ENCODE measurements around the gene WFDC1.

DNA sequence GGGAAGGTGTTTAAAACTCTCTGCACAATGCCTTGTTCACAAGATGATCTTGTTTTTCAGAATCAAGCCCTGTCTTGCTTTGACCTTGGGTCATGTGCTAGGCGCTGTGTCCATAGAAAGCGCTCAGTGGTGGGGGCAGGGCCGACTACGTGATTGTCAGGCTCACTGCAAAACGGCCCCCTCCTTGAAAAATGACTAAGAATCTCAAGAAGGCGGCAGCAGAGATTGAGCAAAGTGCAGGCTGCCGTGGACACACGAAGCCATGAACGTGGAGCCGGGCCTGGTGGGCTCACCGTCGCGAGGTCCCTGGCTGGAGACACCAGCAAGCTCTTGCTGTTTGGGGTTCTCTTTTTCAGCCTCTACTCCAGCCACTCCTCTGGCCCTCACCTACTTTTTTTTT lies 83.9 kb downstream of the WFDC1 start:
- TF ChIP-seq POLR2A (IDR thresholded peaks at IDR 0.05) (no peak), POLR2AphosphoS5 (IDR thresholded peaks at IDR 0.05; ENCODE audit: insufficient read depth in 1 of 2, low read depth in 1 of 2) (no peak)
- TF ChIP-seq, protein P1, sequence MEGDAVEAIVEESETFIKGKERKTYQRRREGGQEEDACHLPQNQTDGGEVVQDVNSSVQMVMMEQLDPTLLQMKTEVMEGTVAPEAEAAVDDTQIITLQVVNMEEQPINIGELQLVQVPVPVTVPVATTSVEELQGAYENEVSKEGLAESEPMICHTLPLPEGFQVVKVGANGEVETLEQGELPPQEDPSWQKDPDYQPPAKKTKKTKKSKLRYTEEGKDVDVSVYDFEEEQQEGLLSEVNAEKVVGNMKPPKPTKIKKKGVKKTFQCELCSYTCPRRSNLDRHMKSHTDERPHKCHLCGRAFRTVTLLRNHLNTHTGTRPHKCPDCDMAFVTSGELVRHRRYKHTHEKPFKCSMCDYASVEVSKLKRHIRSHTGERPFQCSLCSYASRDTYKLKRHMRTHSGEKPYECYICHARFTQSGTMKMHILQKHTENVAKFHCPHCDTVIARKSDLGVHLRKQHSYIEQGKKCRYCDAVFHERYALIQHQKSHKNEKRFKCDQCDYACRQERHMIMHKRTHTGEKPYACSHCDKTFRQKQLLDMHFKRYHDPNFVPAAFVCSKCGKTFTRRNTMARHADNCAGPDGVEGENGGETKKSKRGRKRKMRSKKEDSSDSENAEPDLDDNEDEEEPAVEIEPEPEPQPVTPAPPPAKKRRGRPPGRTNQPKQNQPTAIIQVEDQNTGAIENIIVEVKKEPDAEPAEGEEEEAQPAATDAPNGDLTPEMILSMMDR (IDR thresholded peaks at IDR 0.05), result no peak

All from vagina (tissue), 2 donors.